Measurements from ENCODE around the gene DSN1.

Gene DSN1

GRCh38 chr20:36795691-36796090 is 22.1 kb upstream of the DSN1 start:
- DNase-seq (ENCODE audit: low read depth), result no peak

GRCh38 chr20:36794116-36794474 is 20.5 kb upstream of the DSN1 start:
- no peak for DNase-seq (ENCODE audit: low read depth)

GRCh38 chr20:36793294-36794115 is 19.9 kb upstream of the DSN1 start:
- DNase-seq (ENCODE audit: low read depth), result no peak

- DNase-seq (ENCODE audit: low read depth), result no peak
Measured at GRCh38 chr20:36792422-36792821, 18.9 kb upstream of the DSN1 start.

GRCh38 chr20:36791862-36792261 is 18.3 kb upstream of the DSN1 start:
- no peak for DNase-seq (ENCODE audit: low read depth)

- no peak for DNase-seq (ENCODE audit: low read depth)
Measured at GRCh38 chr20:36786663-36787062, 13.1 kb upstream of the DSN1 start.

GRCh38 chr20:36786246-36786645 is 12.7 kb upstream of the DSN1 start:
- DNase-seq (ENCODE audit: low read depth), result no peak

GRCh38 chr20:36785308-36785707 is 11.7 kb upstream of the DSN1 start:
- DNase-seq (ENCODE audit: low read depth), result no peak

GRCh38 chr20:36784900-36785299 is 11.3 kb upstream of the DSN1 start:
- no peak for DNase-seq (ENCODE audit: low read depth)

- DNase-seq (ENCODE audit: low read depth), result no peak
Measured at GRCh38 chr20:36784116-36784515, 10.6 kb upstream of the DSN1 start.

- no peak for DNase-seq (ENCODE audit: low read depth)
Measured at GRCh38 chr20:36779656-36780025, 6.1 kb upstream of the DSN1 start.

GRCh38 chr20:36778831-36779655 is 5.5 kb upstream of the DSN1 start:
- no peak for DNase-seq (ENCODE audit: low read depth)

GRCh38 chr20:36777576-36777975 is 4.0 kb upstream of the DSN1 start:
- no peak for DNase-seq (ENCODE audit: low read depth)

GRCh38 chr20:36777167-36777566 is 3.6 kb upstream of the DSN1 start:
- DNase-seq (ENCODE audit: low read depth), result no peak

- no peak for DNase-seq (ENCODE audit: low read depth)
Measured at GRCh38 chr20:36775826-36776225, 2.3 kb upstream of the DSN1 start.

GRCh38 chr20:36775196-36775595 is 1.6 kb upstream of the DSN1 start:
- DNase-seq (ENCODE audit: low read depth), result no peak

GRCh38 chr20:36773107-36773596 is 411 bp downstream of the DSN1 start:
- no peak for DNase-seq (ENCODE audit: low read depth)

- DNase-seq (ENCODE audit: low read depth), result no peak
Measured at GRCh38 chr20:36770680-36771079, 2.9 kb downstream of the DSN1 start.

GRCh38 chr20:36768768-36769430 is 4.7 kb downstream of the DSN1 start:
- DNase-seq (ENCODE audit: low read depth), result no peak

- no peak for DNase-seq (ENCODE audit: low read depth)
Measured at GRCh38 chr20:36761125-36761524, 12.4 kb downstream of the DSN1 start.

- no peak for DNase-seq (ENCODE audit: low read depth)
Measured at GRCh38 chr20:36760647-36761046, 12.9 kb downstream of the DSN1 start.

GRCh38 chr20:36758276-36758675 is 15.3 kb downstream of the DSN1 start:
- no peak for DNase-seq (ENCODE audit: low read depth)

GRCh38 chr20:36756496-36756895 is 17.1 kb downstream of the DSN1 start:
- DNase-seq (ENCODE audit: low read depth), result no peak

Data from activated gamma-delta T cell treated with anti-CD3 and anti-CD28 coated beads, Interleukin-2, amount 50 U/mL, for 16 hours (primary cell).